Measurements from ENCODE around the gene GPR176. TPM values are rescaled to one million over a fixed set of nuclear protein-coding genes. Genes with fewer than 3 reads are reported as not detected.
A peak's percentile ranks its signal among the peaks of the same experiment; 100 is the strongest.

GPR176 gene
- total RNA-seq, 1 donor, result 120 TPM

DNA sequence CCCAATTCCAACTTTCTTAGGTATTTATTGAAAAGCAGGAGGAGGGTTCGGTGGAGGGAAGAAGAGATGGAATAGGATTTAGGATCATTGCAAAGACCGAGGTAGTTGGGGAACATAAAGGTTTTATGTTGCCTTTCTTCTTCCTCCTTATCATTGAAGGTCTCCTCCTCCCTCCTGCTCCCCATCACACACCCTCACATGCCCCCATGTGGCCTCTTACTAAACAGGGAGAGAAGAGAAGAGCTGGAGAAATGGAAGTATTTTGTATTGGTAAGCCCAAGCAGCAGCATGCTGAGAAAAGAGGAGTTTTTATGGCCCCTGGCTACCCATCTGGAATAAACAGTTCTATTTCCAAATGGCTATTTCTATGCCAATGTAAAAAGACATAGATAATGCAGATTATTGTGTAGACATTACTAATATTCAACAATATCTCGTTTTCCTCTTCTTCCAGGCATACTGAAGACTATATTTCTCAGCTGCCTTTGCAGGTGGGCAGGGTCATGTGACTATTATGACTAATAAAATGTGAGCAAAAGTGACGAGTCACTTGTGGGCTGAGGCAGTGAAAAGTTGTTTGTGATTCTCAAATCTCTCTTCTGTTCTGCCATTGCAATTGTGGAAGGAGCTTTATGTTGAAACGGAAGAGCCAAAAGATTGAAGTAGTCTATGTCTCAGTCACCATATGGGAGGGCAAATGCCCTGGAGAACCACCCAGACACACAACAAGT is 5.2 kb upstream of the GPR176 start:
- DNase-seq (ENCODE audit: low read depth), result no peak
- TF ChIP-seq, protein P1, sequence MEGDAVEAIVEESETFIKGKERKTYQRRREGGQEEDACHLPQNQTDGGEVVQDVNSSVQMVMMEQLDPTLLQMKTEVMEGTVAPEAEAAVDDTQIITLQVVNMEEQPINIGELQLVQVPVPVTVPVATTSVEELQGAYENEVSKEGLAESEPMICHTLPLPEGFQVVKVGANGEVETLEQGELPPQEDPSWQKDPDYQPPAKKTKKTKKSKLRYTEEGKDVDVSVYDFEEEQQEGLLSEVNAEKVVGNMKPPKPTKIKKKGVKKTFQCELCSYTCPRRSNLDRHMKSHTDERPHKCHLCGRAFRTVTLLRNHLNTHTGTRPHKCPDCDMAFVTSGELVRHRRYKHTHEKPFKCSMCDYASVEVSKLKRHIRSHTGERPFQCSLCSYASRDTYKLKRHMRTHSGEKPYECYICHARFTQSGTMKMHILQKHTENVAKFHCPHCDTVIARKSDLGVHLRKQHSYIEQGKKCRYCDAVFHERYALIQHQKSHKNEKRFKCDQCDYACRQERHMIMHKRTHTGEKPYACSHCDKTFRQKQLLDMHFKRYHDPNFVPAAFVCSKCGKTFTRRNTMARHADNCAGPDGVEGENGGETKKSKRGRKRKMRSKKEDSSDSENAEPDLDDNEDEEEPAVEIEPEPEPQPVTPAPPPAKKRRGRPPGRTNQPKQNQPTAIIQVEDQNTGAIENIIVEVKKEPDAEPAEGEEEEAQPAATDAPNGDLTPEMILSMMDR (IDR thresholded peaks at IDR 0.05; ENCODE audit: insufficient read depth, low read depth, low read length), result peak; percentile 12
- no peak overlapping the region for H3K4me3 ChIP-seq (ENCODE audit: low read depth, low read length)

DNA sequence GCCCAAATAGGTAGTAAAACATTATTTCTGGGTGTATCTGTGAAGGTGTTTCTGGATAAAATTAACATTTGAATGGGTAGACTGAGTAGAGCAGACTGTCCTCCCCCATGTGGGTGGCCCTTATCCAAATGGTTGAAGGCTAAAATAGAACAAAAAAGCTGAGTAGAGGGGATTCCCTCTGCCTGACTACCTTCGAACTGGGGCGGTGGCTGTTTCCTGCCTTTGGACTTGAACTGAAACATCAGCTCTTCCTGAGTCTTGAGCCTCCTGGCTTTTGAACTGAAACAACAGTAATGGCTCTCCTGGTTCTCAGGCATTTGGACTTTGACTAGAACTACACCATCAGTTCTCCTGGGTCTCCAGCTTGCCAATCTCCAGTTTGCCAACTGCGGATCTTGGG is 4.4 kb upstream of the GPR176 start:
- H3K4me3 ChIP-seq (ENCODE audit: low read depth, low read length), result no peak overlapping the region

DNA sequence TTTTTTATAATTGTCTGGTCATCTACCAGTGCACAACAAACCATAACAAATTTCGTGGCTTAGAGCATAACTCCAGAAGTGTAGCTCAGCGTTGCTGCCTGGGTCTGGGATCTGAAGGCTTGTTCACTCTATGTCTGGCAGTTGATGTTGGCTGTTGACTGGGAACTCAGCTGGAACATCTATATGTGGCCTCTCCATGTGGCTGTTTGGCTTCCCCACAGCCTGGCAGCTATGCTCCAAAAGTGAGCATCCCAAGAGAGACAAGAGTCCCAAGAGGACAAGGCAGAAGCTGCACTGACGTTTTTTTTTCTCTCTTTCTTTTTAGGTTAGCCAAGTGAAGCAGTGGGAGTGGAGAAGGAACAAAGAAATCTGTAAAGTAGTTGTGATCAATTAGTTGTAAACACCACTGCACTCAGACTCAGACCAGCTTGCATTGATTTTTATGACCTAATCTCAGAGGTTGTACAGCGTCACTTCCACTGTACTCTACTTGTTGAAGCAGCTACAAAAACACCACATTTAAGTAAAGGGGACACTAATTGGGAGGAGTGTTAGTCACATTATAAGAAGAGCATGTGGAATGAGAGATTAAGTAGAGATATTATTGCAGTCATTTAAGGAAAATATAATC is 2.5 kb upstream of the GPR176 start:
- no peak for DNase-seq (ENCODE audit: low read depth)
- TF ChIP-seq, protein P1 (IDR thresholded peaks at IDR 0.05; ENCODE audit: insufficient read depth, low read depth, low read length), result no peak
- H3K4me3 ChIP-seq (ENCODE audit: low read depth, low read length), result no peak overlapping the region

More for the DNA sequence above, 4.4 kb upstream of the GPR176 start:
- TF ChIP-seq, protein P1 (IDR thresholded peaks at IDR 0.05; ENCODE audit: insufficient read depth, low read depth, low read length), result no peak
- no peak for DNase-seq (ENCODE audit: low read depth)

DNA sequence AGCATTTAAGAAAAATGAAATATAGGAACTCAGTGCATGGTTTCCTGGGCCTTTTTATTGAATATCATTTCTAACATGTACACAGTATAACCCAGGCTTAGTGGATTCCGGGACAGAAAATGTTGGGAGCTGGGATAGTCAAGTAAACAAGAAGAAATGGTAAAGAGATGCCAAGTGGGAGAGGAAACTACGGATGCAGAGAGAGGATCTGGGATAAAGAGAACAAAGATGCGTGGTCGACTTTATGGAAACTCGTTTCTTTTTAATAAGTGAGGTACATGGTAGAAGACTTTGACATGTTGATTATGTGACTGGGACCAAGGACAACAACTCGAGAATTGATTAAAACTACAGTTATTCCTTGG is 1.2 kb upstream of the GPR176 start:
- TF ChIP-seq, protein P1 (IDR thresholded peaks at IDR 0.05; ENCODE audit: insufficient read depth, low read depth, low read length), result no peak

DNA sequence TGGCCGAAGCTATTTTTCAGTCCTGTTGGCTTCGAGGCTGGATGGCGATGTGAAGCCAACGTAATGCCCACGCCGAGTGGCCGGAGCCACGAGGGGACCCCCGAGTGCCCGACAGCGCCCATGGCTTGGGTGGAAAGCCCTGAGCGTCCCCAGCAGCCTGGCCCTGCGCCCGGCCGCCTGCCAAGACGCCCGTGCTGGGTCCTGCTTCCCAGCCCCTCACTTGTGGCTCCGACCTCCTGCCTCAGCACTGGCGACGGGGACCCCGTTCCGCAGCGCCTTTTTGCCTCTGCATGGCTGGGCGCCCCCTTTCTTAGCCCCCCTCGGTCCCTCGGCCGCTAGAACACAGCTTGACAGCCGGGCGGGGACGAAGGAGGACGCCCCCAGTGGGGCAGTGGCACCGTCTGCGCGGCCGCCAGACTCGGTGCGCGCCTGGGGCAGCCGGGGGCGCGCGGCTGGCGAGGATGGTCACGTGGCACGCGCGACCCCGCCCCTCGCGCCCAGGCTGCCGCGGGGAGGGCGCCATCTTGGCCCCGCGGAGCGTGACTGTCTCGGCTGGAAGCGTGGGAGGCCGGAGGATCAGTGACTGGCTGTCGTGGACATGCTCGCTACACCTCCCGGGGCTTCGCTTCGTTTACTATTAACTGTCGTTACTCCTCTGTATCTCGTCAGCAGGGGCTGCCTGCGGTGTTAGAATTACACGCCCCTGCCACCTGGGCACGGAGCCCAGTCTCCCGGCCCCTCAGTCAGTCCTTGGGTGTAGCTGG is 626 bp upstream of the GPR176 start:
- peak overlapping the region; percentile 77 for H3K4me3 ChIP-seq (ENCODE audit: low read depth, low read length)
- TF ChIP-seq, protein P1 (IDR thresholded peaks at IDR 0.05; ENCODE audit: insufficient read depth, low read depth, low read length), result no peak
- DNase-seq (ENCODE audit: low read depth), result peak; percentile 75

More for the DNA sequence above, 1.2 kb upstream of the GPR176 start:
- DNase-seq (ENCODE audit: low read depth), result no peak
- peak overlapping the region; percentile 77 for H3K4me3 ChIP-seq (ENCODE audit: low read depth, low read length)

DNA sequence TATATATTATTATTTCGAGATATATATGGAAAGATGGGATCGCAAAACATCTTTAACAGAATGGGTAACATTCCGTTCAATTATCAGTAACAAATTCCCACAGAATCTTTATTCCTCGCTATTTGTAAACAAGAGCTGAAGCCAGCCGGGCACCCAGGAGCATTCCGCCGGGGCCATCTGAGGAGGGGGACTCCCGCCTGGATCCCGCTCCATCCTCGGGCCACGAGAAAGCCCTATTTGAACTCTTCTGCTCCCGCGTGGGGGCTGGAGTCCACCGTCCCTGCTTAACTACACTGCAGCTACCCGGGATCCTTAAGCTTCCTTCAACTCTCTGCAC is 687 bp downstream of the GPR176 start:
- H3K4me3 ChIP-seq (ENCODE audit: low read depth, low read length), result peak overlapping the region; percentile 77
- no peak for DNase-seq (ENCODE audit: low read depth)
- TF ChIP-seq, protein P1 (IDR thresholded peaks at IDR 0.05; ENCODE audit: insufficient read depth, low read depth, low read length), result no peak

Measured in fibroblast of villous mesenchyme (primary cell).